ENCODE results near the gene KDM6A.
"Not testable (repeated sequence)": the region's sequence is repeated elsewhere in the genome, so short reads cannot be mapped to it uniquely, and the experiment has no call there.

KDM6A gene

DNA sequence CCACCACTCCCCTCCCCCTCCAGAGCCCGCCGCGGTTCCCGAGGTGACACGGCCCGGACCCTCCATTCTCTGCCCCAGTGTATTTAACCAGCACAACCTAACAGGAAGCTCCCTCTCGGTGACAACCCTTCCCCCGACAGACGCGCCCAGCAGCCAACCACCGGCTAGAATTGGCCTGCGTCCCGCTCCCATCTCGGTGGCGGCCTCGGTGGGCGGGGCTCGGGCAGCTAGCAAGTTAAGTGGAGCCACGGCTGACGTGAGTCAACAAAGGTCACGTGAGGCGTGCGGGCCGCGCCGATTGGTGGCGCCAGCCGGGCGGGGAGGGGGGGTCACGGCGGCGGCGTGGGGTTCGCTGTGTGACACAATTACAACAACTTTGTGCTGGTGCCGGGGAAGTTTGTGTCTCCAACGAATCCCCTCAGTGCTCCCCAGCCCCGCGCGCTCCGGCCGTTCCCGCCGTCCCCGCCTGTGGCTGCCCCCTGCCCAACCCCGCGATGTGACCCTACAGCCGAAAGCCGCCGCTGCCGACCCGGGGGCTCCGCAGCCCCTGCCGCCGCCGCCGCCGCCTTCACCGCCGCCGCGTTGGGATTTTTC, at the start of gene KDM6A:
Gene KDM6A (plus strand): TSS at position 368 of the 594 bp plus-strand sequence. CDS start 364 bp downstream, outside the sequence.
- in situ Hi-C loops (cut with MboI; ENCODE audit: low pct_unique_long_range_greater_than_20kb, low sequenced_read_pairs): no loop called here
- DNase-seq: peak; percentile 99

DNA sequence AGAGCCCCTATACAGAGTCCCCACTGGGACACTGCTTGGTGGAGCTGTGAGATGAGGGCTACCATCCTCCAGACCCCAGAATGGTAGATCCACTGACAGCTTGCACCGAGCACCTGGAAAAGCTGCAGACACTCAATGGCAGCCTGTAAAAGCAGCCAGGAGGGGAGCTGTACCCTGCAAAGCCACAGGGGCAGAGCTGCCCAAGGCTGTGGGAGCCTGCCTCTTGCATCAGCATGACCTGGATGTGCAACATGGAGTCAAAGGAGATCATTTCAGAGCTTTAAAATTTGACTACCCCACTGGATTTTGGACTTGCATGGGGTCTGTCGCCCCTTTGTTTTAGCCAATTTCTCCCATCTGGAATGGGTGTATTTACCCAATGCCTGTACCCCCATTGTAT, 49.8 kb upstream of the KDM6A start:
- DNase-seq; in situ Hi-C loops (cut with MboI; ENCODE audit: low pct_unique_long_range_greater_than_20kb, low sequenced_read_pairs): not testable (repeated sequence)

GRCh38 chrX:44828008-44828605, 44.9 kb upstream of the KDM6A start:
- in situ Hi-C loops (cut with MboI; ENCODE audit: low pct_unique_long_range_greater_than_20kb, low sequenced_read_pairs): no loop called here
- no peak for DNase-seq

DNA sequence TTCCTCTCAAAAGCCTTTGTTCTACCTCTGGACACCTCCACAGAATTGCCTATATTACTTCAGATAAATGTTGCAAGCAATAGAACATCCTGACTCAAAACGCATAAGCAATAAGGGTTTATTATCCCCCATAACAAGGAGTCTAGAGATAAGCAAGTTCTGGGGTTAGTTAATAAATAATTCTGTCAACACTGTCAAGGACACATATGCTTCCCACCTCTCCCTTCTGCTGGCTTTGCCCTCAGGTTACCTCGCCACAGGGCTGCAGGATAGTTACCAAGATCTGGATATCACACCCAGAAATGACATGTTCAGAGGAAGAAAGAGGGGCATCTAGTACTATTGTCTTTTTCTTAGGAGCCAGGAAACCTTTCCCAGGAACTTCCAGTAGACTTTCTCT, 43.2 kb upstream of the KDM6A start:
- in situ Hi-C loops (cut with MboI; ENCODE audit: low pct_unique_long_range_greater_than_20kb, low sequenced_read_pairs): no loop called here
- no peak for DNase-seq

DNA sequence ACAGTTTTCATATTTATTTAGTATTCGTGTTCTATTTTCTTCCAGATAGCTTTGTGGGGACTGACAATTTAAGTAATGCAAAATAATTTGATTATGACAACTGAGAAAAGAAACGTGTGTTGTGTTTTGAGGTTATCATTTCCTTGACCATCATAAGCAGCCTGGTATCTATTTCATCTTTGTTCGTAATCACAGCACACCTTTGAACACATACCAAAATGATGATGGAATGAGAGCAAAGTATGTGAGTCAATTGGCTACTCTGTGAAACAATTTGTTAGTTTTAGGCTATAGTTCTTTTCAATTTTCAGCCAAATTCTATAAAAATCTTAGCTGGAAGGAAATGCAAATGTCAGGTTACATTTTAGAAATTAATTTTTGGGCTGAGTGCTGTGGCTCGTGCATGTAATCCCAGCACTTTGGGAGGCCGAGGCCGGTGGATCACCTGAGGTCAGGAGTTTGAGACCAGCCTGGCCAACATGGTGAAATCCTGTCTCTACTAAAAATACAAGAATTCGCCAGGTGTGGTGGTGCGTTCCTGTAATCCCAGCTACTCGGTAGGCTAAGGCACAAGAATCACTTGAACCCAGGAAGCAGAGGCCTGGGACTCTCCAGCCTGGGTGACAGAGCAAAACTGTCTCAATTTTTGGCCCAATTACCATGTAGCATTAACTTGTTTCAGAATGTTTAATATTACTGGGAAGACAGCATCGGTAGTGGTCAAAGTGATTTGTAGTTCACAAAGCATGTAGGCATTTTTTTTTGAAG, 30.3 kb upstream of the KDM6A start:
- no peak for DNase-seq
- in situ Hi-C loops (cut with MboI; ENCODE audit: low pct_unique_long_range_greater_than_20kb, low sequenced_read_pairs): no loop called here

- in situ Hi-C loops (cut with MboI; ENCODE audit: low pct_unique_long_range_greater_than_20kb, low sequenced_read_pairs): no loop called here
- DNase-seq: no peak
Observed at GRCh38 chrX:44843318-44843702, 29.7 kb upstream of the KDM6A start.

GRCh38 chrX:44843753-44844152, 29.2 kb upstream of the KDM6A start, which contains the start of gene DUSP21:
Gene DUSP21, plus strand, starts transcription at chrX:44844021. Its CDS starts 112 bp downstream, at chrX:44844133.
- in situ Hi-C loops (cut with MboI; ENCODE audit: low pct_unique_long_range_greater_than_20kb, low sequenced_read_pairs): no loop called here
- DNase-seq: no peak

GRCh38 chrX:44844204-44844603, 28.8 kb upstream of the KDM6A start:
- DNase-seq: no peak
- in situ Hi-C loops (cut with MboI; ENCODE audit: low pct_unique_long_range_greater_than_20kb, low sequenced_read_pairs): no loop called here

DNA sequence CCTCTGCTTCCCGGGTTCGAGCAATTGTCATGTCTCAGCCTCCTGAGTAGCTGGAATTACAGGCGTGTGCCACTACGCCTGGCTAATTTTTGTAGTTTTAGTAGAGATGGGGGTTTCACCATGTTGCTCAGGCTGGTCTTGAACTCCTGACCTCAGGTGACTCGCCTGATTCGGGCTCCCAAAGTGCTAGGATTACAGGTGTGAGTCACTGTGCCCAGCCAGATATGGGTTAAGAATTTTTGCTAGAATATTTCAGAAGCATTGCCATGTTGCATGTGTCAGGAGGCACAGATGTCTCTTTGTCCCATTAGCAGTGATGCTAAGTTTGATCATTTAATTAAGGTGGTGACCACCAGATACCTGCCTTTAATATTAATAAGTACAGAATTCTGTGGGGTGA, 22.1 kb upstream of the KDM6A start:
- DNase-seq; in situ Hi-C loops (cut with MboI; ENCODE audit: low pct_unique_long_range_greater_than_20kb, low sequenced_read_pairs): not testable (repeated sequence)

DNA sequence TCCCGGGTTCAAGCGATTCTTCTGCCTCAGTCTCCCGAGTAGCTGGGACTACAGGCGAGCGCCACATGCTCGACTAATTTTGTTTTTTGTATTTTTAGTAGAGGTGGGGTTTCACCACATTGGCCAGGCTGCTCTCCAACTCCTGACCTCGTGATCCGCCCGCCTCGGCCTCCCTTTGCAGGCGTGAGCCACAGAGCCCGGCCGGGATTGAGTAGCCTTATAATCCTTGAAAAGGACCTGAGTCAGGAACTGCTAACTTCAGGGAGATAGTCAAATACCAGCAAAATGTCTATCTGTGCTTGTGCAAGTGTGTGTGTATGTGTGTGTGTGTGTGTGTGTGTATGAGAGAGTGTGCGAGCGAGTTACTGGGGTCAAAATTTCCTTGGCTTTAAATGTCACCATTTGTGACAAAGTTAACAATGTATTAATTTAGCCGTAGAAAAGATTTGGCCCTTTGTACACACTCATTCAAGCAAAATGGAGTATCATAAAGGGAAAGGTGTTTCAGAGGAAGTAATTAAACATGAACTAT, 1.8 kb upstream of the KDM6A start:
- in situ Hi-C loops (cut with MboI; ENCODE audit: low pct_unique_long_range_greater_than_20kb, low sequenced_read_pairs): no loop called here
- DNase-seq: peak; percentile 28

GRCh38 chrX:44871931-44872820, 812 bp upstream of the KDM6A start:
- in situ Hi-C loops (cut with MboI; ENCODE audit: low pct_unique_long_range_greater_than_20kb, low sequenced_read_pairs): no loop called here
- peak; percentile 64 for DNase-seq

GRCh38 chrX:44873415-44874276, 658 bp downstream of the KDM6A start:
- peak; percentile 86 for DNase-seq
- in situ Hi-C loops (cut with MboI; ENCODE audit: low pct_unique_long_range_greater_than_20kb, low sequenced_read_pairs): no loop called here

DNA sequence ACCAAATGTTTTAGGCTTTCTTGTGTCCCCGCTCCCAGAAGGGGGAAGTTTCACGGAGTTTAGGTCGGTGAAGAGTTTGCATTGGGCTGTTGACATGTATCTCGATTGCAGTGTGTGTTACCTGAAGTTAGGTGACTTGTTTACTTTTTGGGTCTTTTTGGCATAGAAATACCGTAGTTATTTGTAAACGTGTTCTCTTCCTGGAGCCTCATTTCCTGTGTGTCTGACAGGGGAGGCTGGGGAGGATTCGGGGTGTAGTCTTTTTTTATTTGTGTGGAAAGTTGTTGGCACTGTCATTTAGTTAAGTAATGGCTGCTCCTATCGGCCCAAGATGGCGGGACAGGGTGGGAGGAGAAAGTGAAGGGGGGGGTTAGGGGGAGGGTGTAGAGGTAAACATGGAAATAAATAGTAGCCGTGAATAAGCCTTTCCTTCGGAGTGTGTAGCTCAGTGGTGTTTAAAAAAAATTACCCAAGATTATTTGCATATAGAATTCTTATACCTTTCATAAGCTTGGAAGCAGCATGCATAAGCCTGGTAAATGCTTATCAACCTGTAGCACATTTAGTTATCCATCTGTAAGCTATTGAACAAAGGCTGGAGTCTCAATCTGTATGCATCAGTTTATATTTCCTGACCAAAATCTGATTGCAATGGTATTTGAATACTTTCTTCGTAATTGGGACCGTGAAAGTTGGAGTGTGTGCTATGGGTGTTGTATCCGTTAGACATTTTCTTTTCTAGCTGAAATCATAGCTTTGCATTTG, 1.6 kb downstream of the KDM6A start:
- DNase-seq: peak; percentile 56
- in situ Hi-C loops (cut with MboI; ENCODE audit: low pct_unique_long_range_greater_than_20kb, low sequenced_read_pairs): no loop called here

GRCh38 chrX:44875185-44875489, 2.1 kb downstream of the KDM6A start:
- in situ Hi-C loops (cut with MboI; ENCODE audit: low pct_unique_long_range_greater_than_20kb, low sequenced_read_pairs): no loop called here
- DNase-seq: no peak

DNA sequence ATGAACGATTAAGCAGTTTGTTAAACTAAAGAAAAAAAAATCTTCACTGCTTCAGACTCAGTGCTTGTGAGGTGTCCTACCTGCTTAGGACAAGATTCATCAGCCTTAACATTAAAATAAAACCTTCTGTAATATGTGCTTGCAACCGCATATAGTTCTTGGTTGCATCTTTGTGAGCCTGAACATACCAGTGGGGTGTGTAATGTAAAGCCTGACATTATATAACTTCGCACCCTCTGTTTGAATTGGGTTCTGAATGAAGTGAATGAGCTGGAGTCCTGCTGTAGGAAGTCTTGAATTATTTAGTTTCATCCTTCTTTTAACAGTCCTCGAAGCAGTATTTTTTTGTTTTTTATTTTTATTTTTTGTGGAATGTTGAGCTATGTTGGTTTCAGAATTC, 3.1 kb downstream of the KDM6A start:
- in situ Hi-C loops (cut with MboI; ENCODE audit: low pct_unique_long_range_greater_than_20kb, low sequenced_read_pairs): no loop called here
- DNase-seq: peak; percentile 15

DNA sequence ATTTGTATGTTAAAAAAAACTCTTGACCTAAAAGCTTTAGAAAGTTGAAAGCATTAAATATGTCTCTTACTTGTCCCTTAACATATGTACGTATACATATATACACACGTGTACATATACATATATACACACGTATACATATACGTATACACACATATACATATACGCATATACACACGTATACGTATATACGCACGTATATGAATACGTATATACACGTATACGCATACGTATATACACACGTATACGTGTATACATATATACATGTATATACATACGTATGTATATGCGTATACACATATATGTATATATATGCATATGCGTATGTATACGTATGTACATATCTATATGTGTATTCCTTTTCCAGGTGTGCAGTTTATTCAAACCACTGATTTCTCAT, 3.8 kb downstream of the KDM6A start:
- DNase-seq: no peak
- in situ Hi-C loops (cut with MboI; ENCODE audit: low pct_unique_long_range_greater_than_20kb, low sequenced_read_pairs): no loop called here

DNA sequence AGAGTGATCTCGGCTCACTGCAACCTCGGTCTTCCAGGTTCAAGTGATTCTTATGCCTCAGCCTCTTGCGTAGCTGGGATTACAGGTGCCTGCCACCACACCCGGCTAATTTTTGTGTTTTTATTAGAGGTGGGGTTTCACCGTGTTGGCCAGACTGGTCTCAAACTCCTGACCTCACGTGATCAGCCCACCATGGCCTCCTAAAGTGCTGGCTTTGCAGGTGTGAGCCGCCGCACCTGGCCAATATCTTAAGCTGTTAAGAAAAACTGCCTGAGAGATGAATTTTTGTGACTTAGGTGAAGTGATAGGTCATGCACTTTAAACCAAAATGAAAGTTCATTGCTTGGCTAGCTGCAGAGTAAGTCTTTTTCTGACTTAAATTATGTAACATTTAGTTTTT, 5.8 kb downstream of the KDM6A start:
- in situ Hi-C loops (cut with MboI; ENCODE audit: low pct_unique_long_range_greater_than_20kb, low sequenced_read_pairs): no loop called here
- no peak for DNase-seq

DNA sequence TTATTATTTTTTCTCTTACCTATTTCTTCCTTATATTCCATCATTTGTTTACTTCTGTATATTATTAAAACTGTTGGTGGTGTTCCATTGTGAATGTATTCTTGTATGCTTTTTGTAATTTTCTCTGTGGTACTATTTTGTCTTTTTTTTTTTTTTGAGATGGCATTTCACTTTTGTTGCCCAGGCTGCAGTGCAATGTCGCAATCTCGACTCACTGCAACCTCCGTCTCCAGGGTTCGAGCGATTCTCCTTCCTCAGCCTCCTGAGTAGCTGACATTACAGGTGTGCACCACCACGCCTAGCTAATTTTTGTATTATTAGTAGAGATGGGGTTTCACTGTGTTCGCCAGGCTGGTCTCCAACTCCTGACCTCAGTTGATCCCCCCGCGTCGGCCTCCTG, 8.6 kb downstream of the KDM6A start:
- in situ Hi-C loops (cut with MboI; ENCODE audit: low pct_unique_long_range_greater_than_20kb, low sequenced_read_pairs): no loop called here
- DNase-seq: no peak

All from KBM-7 (cell line).